H1 (cell line): Measurements from ENCODE around the gene LYPD3. TPM values are rescaled to one million over a fixed set of nuclear protein-coding genes. Genes with fewer than 3 reads are reported as not detected.

ENCODE experiments used
- CTCF ChIA-PET: fragments of 300-600 bp; sonication (Branson Sonifier 250); formaldehyde crosslinking; loops from one replicate; lab custom pipeline; 2021; ENCODE audit not compliant: partially characterized antibody; lab: Charles Lee
- POLR2A ChIA-PET: fragments of 300-600 bp; sonication (Branson Sonifier 250); formaldehyde crosslinking; loops from one replicate; lab custom pipeline; 2021; ENCODE audit warnings: inconsistent platforms; ENCODE audit not compliant: partially characterized antibody; lab: Charles Lee
- DNase-seq, 2 experiments: peaks; one replicate each; pipeline versions ENCODE4 v3.0.0 to v3.0.0-alpha.2; 2010 to 2022; ENCODE audit warnings: low spot score in 2 of 2, low read depth in 1 of 2, mixed read lengths in 1 of 2
- FAIRE-seq: peaks from 2 replicates; lab custom pipeline; 2011; peaks lifted over from hg19 to GRCh38; lab: Jason Lieb, UNC
- H2AFZ ChIP-seq: 2 replicates; pipeline ENCODE4 v1.8.1; 2012; ENCODE audit warnings: low read length, inconsistent platforms
- H2AK5ac ChIP-seq: 2 replicates; pipeline ENCODE4 v1.6.1; 2013; ENCODE audit warnings: low read depth, low read length
- H2BK120ac ChIP-seq: replicated peaks from 2 replicates; pipeline ENCODE3; 2013; ENCODE audit warnings: low read depth, low read length, inconsistent platforms
- H2BK12ac ChIP-seq: 2 replicates; pipeline ENCODE4 v1.6.1; 2013; ENCODE audit warnings: low read depth, low read length
- H2BK15ac ChIP-seq: 2 replicates; pipeline ENCODE4 v1.6.1; 2013; ENCODE audit warnings: low read length
- H2BK20ac ChIP-seq: 2 replicates; pipeline ENCODE4 v1.6.1; 2013; ENCODE audit warnings: low read length
- H2BK5ac ChIP-seq: 2 replicates; pipeline ENCODE4 v1.6.1; 2013; ENCODE audit warnings: low read depth, low read length
- H3K14ac ChIP-seq: 2 replicates; pipeline ENCODE4 v1.6.1; 2013; ENCODE audit warnings: inconsistent platforms; ENCODE audit not compliant: insufficient read length
- H3K18ac ChIP-seq: 2 replicates; pipeline ENCODE4 v1.6.1; 2013; ENCODE audit warnings: low read length; ENCODE audit errors: extremely low read depth
- H3K23ac ChIP-seq: 2 replicates; pipeline ENCODE4 v1.6.1; 2013; ENCODE audit warnings: inconsistent platforms; ENCODE audit not compliant: insufficient read length
- H3K23me2 ChIP-seq: 2 replicates; pipeline ENCODE4 v1.6.1; 2013; ENCODE audit warnings: low read depth, low read length
- H3K27ac ChIP-seq: 2 replicates; pipeline ENCODE4 v1.6.1; 2011; ENCODE audit warnings: low read depth, low read length, inconsistent platforms
- H3K27me3 ChIP-seq, 4 experiments: replicated peaks in 1 of 4; 1 replicate in 1 of 4; 2 replicates in 3 of 4; pipeline versions ENCODE4 v1.6.1 to v1.8.1; 2011 to 2013; ENCODE audit warnings: low read length in 3 of 4, mild to moderate bottlenecking in 3 of 4, inconsistent platforms in 2 of 4, mixed read lengths in 2 of 4, moderate library complexity in 1 of 4; ENCODE audit not compliant: control insufficient read depth in 3 of 4, insufficient read depth in 3 of 4; ENCODE audit errors: extremely low read depth in 1 of 4
- H3K36me3 ChIP-seq, 4 experiments: 2 replicates each; pipeline versions ENCODE4 v1.6.1 to v1.8.1; 2011 to 2013; ENCODE audit warnings: mild to moderate bottlenecking in 4 of 4, low read length in 3 of 4, moderate library complexity in 2 of 4, control low read depth in 1 of 4, inconsistent platforms in 1 of 4; ENCODE audit not compliant: insufficient read depth in 4 of 4, control insufficient read depth in 2 of 4
- H3K4ac ChIP-seq: replicated peaks from 2 replicates; pipeline ENCODE3; 2013; ENCODE audit warnings: low read length, low read depth, mixed read lengths, inconsistent platforms; ENCODE audit not compliant: insufficient read length
- H3K4me1 ChIP-seq, 4 experiments: replicated peaks in 1 of 4; 1 replicate in 1 of 4; 2 replicates in 3 of 4; pipeline versions ENCODE4 v1.6.1 to v1.8.1; 2011 to 2013; ENCODE audit warnings: low read length in 3 of 4, inconsistent platforms in 2 of 4, mixed read lengths in 1 of 4; ENCODE audit not compliant: insufficient read depth in 4 of 4, control insufficient read depth in 3 of 4
- H3K4me2 ChIP-seq, 2 experiments: 2 replicates each; pipeline versions ENCODE4 v1.6.1 to v1.8.1; 2011 to 2013; ENCODE audit warnings: low read depth in 2 of 2, low read length in 2 of 2, control low read depth in 1 of 2, inconsistent platforms in 1 of 2, mild to moderate bottlenecking in 1 of 2; ENCODE audit not compliant: insufficient read depth in 1 of 2
- H3K4me3 ChIP-seq, 4 experiments: fragments of 200-600, 300-600 bp in 1 of 4; sonication (generic), shearing (Covaris generic), sonication (Bioruptor Twin) in 1 of 4; 2 replicates each; pipeline versions ENCODE4 v1.5.1 to v1.8.1; 2011 to 2016; ENCODE audit warnings: low read length in 4 of 4, low read depth in 3 of 4, control low read depth in 2 of 4, inconsistent platforms in 2 of 4, mild to moderate bottlenecking in 2 of 4, mixed read lengths in 1 of 4, moderate library complexity in 1 of 4; ENCODE audit not compliant: insufficient read depth in 2 of 4; ENCODE audit errors: extremely low read depth in 1 of 4
- H3K56ac ChIP-seq: replicated peaks from 2 replicates; pipeline ENCODE3; 2013; ENCODE audit warnings: low read depth, mild to moderate bottlenecking, mixed read lengths, low read length, inconsistent platforms; ENCODE audit not compliant: insufficient read length
- H3K79me1 ChIP-seq: 2 replicates; pipeline ENCODE4 v1.6.1; 2013; ENCODE audit warnings: low read depth, low read length, control low read depth
- H3K79me2 ChIP-seq, 2 experiments: 2 replicates each; pipeline versions ENCODE4 v1.6.1 to v1.8.1; 2012 to 2013; ENCODE audit warnings: low read length in 2 of 2, mild to moderate bottlenecking in 2 of 2, inconsistent platforms in 1 of 2; ENCODE audit not compliant: insufficient read depth in 2 of 2, control insufficient read depth in 1 of 2
- H3K9ac ChIP-seq, 4 experiments: replicated peaks in 1 of 4; 1 replicate in 1 of 4; 2 replicates in 3 of 4; pipeline versions ENCODE4 v1.6.1 to v1.8.1; 2011 to 2013; ENCODE audit warnings: low read depth in 3 of 4, low read length in 3 of 4, control low read depth in 2 of 4, mild to moderate bottlenecking in 2 of 4, moderate library complexity in 2 of 4, inconsistent platforms in 1 of 4; ENCODE audit errors: extremely low read depth in 1 of 4
- H3K9me3 ChIP-seq, 2 experiments: 2 replicates each; pipeline versions ENCODE4 v1.6.1 to v1.8.1; 2012 to 2013; ENCODE audit warnings: mild to moderate bottlenecking in 2 of 2, moderate library complexity in 2 of 2, control low read depth in 1 of 2, inconsistent platforms in 1 of 2, low read depth in 1 of 2, low read length in 1 of 2, mixed read lengths in 1 of 2; ENCODE audit not compliant: insufficient read depth in 2 of 2
- H4K20me1 ChIP-seq, 2 experiments: replicated peaks in 1 of 2; 2 replicates each; pipeline versions ENCODE3 to v1.8.1; 2011 to 2013; ENCODE audit warnings: inconsistent platforms in 2 of 2, low read length in 2 of 2, mild to moderate bottlenecking in 1 of 2; ENCODE audit not compliant: insufficient read depth in 2 of 2, control insufficient read depth in 1 of 2
- H4K5ac ChIP-seq: 2 replicates; pipeline ENCODE4 v1.6.1; 2013; ENCODE audit warnings: low read length, low read depth, mixed read lengths, inconsistent platforms; ENCODE audit not compliant: insufficient read length
- H4K8ac ChIP-seq: 2 replicates; pipeline ENCODE4 v1.8.0; 2013; ENCODE audit warnings: mild to moderate bottlenecking, moderate library complexity, low read length, inconsistent platforms; ENCODE audit not compliant: insufficient read depth; ENCODE audit errors: extremely low read depth
- H4K91ac ChIP-seq: replicated peaks from 2 replicates; pipeline ENCODE3; 2013; ENCODE audit warnings: low read length, mixed read lengths, inconsistent platforms; ENCODE audit not compliant: insufficient read length
- CTBP2 ChIP-seq: IDR thresholded peaks from 2 replicates; pipeline ENCODE4 v1.7.0; 2011; ENCODE audit warnings: borderline replicate concordance, mild to moderate bottlenecking, moderate library complexity, mixed read lengths, low read length; ENCODE audit not compliant: insufficient read depth, insufficient read length
- GABPA ChIP-seq: IDR thresholded peaks from 2 replicates; pipeline ENCODE4 v1.6.1; 2011; ENCODE audit warnings: mild to moderate bottlenecking, low read length, moderate library complexity, borderline replicate concordance; ENCODE audit not compliant: insufficient read depth
- MAX ChIP-seq: IDR thresholded peaks from 2 replicates; pipeline ENCODE4 v1.6.1; 2012; ENCODE audit warnings: inconsistent platforms
- ZNF274 ChIP-seq: IDR thresholded peaks from 2 replicates; pipeline ENCODE4 v1.7.0; 2012; ENCODE audit warnings: low read length, borderline replicate concordance; ENCODE audit errors: extremely low read depth
- polyA plus RNA-seq, 7 experiments: library from polyadenylated mRNA; depleted of rRNA in 3 of 7; stranded (reverse) in 5 of 7; unstranded in 2 of 7; fragments of >200 nt in 5 of 7; fragments of 200-250 nt in 2 of 7; gene quantifications; 1 replicate in 5 of 7; 2 replicates in 1 of 7; 4 replicates in 1 of 7; pipeline versions ENCODE4 v1.2.1 to v1.2.3, GENCODE V29; 2011 to 2013; ENCODE audit warnings: missing spikeins in 2 of 7, mixed read lengths in 2 of 7
- total RNA-seq: library from RNA; stranded (reverse); fragmentation: NEBNext Ultra II Directional; extraction: Animal tissue kit (Norgen Biotek cat#: 25700); gene quantifications from 2 replicates; pipeline ENCODE4 v1.2.1, GENCODE V29; 2021

Gene LYPD3
- total and polyA plus RNA-seq, 2 of the 8 experiments (the other 6 are each of a cell fraction or from before 2014, with no cell fraction given), result 4.1 to 16.4 TPM

GRCh38 chr19:43476606-43477005, 11.2 kb upstream of the LYPD3 start:
- Histone ChIP-seq H3K4ac (no peak overlapping the region), H3K4me3 (no peak overlapping the region), H4K91ac (no peak overlapping the region), H3K14ac (no peak overlapping the region), H2AFZ (no peak overlapping the region), H2BK5ac (no peak overlapping the region), H3K36me3 (no peaks in the 10 kb centered on the region), H3K18ac (no peak overlapping the region), H3K23ac (no peak overlapping the region), H3K27me3 (no peaks in the 10 kb centered on the region; a peak in 3 of 7 replicates), H2BK12ac (no peak overlapping the region), H3K4me2 (no peak overlapping the region), H2BK15ac (no peak overlapping the region), H2BK20ac (no peak overlapping the region), H3K4me1 (peaks cover 0 to 2% (median 0%) of the 10 kb centered on the region in 4 experiments; a peak in 3 of 7 replicates), H2AK5ac (no peak overlapping the region), H2BK120ac (no peak overlapping the region), H3K56ac (no peak overlapping the region), H3K27ac (no peak overlapping the region), H3K9me3 (no peaks in the 10 kb centered on the region), H4K5ac (no peak overlapping the region), H3K79me2 (no peaks in the 10 kb centered on the region), H4K8ac (no peak overlapping the region), H3K79me1 (no peaks in the 10 kb centered on the region), H4K20me1 (no peaks in the 10 kb centered on the region), H3K23me2 (0 out of 2 replicates have a peak, but pooled peaks cover 3% of the 10 kb centered on the region), H3K9ac (no peak overlapping the region)
- DNase-seq (no peak), FAIRE-seq (no peak)
- POLR2A ChIA-PET, result interaction anchor here (0.6 to 1.6 kb wide), 3 partner anchors 14 to 221 kb away, joined by 3 read pairs; no protein-coding TSS in a partner anchor
- CTCF ChIA-PET, result interaction anchor here (0.6 to 0.7 kb wide), 5 partner anchors 13 to 190 kb away, joined by 3 read pairs; no protein-coding TSS in a partner anchor
- TF ChIP-seq MAX (no peak), GABPA (no peak), CTBP2 (no peak), ZNF274 (no peak)
